Mesodermal cell (in vitro differentiated cells): ENCODE results near the gene HLCS.

Experiments
- H3K27ac ChIP-seq: 2 replicates; pipeline ENCODE4 v1.7.0; 2013; ENCODE audit warnings: mild to moderate bottlenecking, low read depth, low read length, moderate library complexity; ENCODE audit not compliant: severe bottlenecking
- H3K36me3 ChIP-seq: 2 replicates; pipeline ENCODE4 v1.7.1; 2013; ENCODE audit warnings: mild to moderate bottlenecking, low read length, moderate library complexity; ENCODE audit not compliant: control insufficient read depth, insufficient read depth
- H3K4me1 ChIP-seq: one replicate; pipeline ENCODE4 v1.7.1; 2013; ENCODE audit warnings: mild to moderate bottlenecking, low read length; ENCODE audit not compliant: insufficient read depth, control insufficient read depth, poor library complexity, severe bottlenecking
- H3K4me3 ChIP-seq: 2 replicates; pipeline ENCODE4 v1.7.0; 2013; ENCODE audit warnings: low read length, control low read depth, mild to moderate bottlenecking; ENCODE audit not compliant: insufficient read depth, poor library complexity, severe bottlenecking; ENCODE audit errors: extremely low read depth
- H3K9me3 ChIP-seq: 2 replicates; pipeline ENCODE4 v1.7.1; 2013; ENCODE audit warnings: mild to moderate bottlenecking, low read length, moderate library complexity; ENCODE audit not compliant: control insufficient read depth
- WGBS, 2 experiments: methylation state at CpG; one replicate each; pipeline ENCODE4 v1.1.5; 2013; ENCODE audit warnings: missing lambda C conversion rate in 2 of 2; ENCODE audit not compliant: insufficient coverage in 2 of 2; 5-methylcytosine and 5-hydroxymethylcytosine counted together

Gene HLCS

DNA sequence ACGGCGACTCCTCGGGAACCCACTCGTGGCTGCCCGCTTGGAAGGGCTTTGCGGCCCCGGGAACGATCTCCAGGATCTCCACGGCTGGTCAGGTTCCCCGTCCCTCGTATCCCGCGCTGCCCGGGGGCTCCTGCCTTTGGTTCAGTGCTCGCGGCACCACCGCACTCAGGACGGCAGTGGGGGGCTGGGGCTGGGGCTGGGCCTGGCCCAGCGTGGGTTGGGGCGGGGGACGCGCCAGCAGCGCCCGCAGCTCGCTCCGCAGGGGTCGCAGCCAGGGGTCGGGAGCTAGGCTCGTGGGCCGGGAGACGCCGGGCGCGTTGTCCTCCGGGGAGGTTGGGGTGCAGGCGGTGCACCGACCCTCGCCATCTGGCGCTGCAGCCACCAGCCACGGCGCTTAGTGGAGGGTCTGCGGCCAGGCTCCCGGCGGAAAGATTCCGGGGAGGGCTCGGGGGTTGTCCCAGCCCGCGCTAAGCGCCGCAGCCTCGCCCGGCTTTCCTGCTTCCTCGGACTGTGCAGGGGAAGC is 258.6 kb downstream of the HLCS start:
- H3K4me1 ChIP-seq: peaks cover 17% of the 10 kb centered on the region
- no peaks in the 10 kb centered on the region for H3K36me3 ChIP-seq
- H3K4me3 ChIP-seq: no peak overlapping the region
- WGBS, 2 experiments: 1% methylated on average over 40 of the region's 53 CpGs
- H3K27ac ChIP-seq: no peak overlapping the region
- no peaks in the 10 kb centered on the region for H3K9me3 ChIP-seq

DNA sequence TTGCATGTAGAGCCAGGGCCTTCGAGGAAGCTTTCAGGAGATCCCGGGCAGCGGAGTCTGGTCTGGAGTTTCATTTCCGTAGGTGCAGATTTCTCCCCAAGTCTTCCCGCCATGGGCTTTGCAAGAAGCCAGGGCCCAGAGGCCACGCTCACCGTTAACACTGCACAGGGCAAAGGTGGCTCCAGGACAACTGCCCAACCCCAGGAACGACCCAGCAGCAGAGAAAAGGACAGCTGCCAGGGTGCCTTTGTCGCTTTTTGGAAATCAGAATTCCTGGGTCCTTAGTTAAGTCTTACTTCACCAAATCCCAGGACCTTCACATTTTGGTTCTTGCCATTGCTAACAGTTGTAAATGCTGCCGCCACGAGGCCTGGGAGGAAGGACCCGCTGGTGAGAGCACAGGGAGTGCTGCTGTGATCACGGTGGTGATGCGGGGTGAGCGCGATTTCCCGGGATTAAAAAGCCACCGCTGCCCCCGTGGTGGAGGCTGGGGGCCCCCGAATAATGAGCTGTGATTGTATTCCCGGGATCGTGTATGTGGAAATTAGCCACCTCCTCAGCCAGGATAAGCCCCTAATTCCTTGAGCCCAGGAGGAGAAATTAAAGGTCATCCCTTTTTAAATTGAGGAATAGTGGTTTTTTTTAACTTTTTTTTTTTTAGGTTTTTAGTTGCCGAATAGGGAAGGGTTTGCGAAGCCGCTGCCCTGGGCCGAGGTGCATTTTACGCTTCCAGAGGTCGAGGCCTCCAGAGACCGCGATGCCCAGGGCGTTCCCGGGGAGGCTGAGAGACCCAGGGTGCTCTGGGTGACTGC is 259.3 kb downstream of the HLCS start:
- Histone ChIP-seq H3K9me3 (no peaks in the 10 kb centered on the region), H3K4me3 (no peak overlapping the region)
- 2 to 4% methylated on average over 27 to 30 of the region's 32 CpGs for WGBS, 2 experiments

GRCh38 chr21:36706482-36706852 is 260.0 kb downstream of the HLCS start:
- 0 to 13% methylated on average over 3 to 10 of the region's 13 CpGs for WGBS, 2 experiments
- H3K4me1 ChIP-seq: peaks cover 30% of the 10 kb centered on the region

More for the DNA sequence above, 259.3 kb downstream of the HLCS start:
- Histone ChIP-seq H3K36me3 (no peaks in the 10 kb centered on the region), H3K4me1 (peaks cover 23% of the 10 kb centered on the region), H3K27ac (no peak overlapping the region)

DNA sequence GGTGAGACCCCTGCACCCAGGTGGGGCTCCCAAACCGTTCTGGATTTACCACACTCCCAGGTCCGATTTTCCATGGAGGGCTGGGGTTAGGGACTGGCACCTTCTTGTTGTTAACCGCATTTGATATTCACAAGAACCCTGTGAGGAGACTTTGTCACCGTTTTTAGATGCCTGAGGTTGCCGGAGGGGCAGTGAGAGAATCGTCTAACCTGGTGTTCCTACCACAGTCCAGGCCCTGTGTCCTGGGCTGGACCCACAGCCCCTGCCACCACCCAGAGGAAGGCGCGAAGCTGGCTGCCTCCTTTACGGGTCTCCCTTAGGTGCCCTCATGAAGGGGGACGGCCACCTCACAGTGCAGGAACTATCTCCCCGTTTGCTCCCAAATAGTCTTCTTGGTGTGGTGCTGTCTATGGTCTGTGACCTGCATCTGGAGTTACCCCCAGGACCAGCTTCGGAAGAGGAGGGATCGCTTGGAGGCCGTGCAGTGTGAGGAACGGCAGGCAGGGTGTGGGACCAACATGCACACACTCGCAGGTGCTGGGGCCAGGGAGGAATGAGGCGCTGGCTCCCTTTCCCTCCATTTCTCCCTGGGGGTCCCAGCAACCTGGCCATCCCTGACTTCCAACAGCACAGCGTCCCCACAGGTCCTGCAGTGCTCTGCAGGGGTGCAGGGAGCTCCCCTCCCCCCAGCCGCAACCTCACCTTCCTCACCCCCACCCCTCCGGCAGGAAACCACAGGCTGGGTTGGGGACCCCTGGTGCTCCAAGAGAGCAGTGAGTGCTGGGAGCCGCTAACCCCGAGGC is 260.6 kb downstream of the HLCS start:
- Histone ChIP-seq H3K9me3 (no peaks in the 10 kb centered on the region), H3K4me1 (peaks cover 34% of the 10 kb centered on the region), H3K27ac (no peak overlapping the region), H3K36me3 (no peaks in the 10 kb centered on the region), H3K4me3 (no peak overlapping the region)
- WGBS, 2 experiments: 7 to 11% methylated on average over 17 to 18 of the region's 22 CpGs

More at GRCh38 chr21:36706482-36706852, 260.0 kb downstream of the HLCS start:
- no peak overlapping the region for H3K27ac ChIP-seq
- H3K36me3 ChIP-seq: no peaks in the 10 kb centered on the region
- H3K9me3 ChIP-seq: no peaks in the 10 kb centered on the region
- H3K4me3 ChIP-seq: no peak overlapping the region

GRCh38 chr21:36704958-36705678 is 261.4 kb downstream of the HLCS start:
- 5 to 7% methylated on average over 16 to 30 of the region's 39 CpGs for WGBS, 2 experiments
- no peaks in the 10 kb centered on the region for H3K36me3 ChIP-seq
- H3K4me3 ChIP-seq: no peak overlapping the region
- H3K27ac ChIP-seq: no peak overlapping the region
- H3K4me1 ChIP-seq: peaks cover 37% of the 10 kb centered on the region
- no peaks in the 10 kb centered on the region for H3K9me3 ChIP-seq

GRCh38 chr21:36704281-36704957 is 262.1 kb downstream of the HLCS start:
- Histone ChIP-seq H3K4me3 (no peak overlapping the region), H3K36me3 (no peaks in the 10 kb centered on the region), H3K4me1 (peaks cover 40% of the 10 kb centered on the region), H3K27ac (no peak overlapping the region), H3K9me3 (no peaks in the 10 kb centered on the region)
- 1 to 5% methylated on average over 30 to 39 of the region's 49 CpGs for WGBS, 2 experiments

DNA sequence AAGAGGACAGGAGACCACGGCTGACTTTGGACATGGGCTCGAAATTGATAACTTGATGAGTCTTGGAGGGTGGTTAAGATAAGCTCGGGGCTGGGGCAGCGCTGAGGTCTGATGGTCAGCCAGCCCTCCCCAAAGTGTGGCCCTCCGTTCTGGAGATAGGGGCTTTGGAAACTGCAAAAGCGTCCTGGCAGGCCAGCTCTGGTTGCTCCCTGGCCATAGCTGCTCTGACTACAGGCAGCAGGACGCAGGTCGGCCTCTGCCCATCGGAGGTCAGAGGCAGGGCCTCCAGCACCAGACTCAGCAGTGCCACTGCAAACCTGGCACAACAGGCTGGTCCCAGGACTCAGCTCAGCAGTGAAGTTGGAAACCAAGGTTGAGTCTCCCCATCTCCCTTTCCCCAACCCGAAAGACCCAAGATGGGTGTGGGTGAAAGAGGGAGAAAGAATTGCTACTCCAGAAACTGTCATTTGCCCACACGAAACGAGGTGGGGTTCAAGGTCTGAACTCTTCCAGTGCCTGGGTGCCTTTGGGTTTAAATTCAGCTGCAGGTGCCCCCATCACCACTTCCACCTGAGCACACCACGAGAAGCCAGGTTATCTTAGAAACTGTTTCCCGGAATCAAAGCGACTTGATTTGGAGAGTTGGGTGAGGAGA is 262.7 kb downstream of the HLCS start:
- no peaks in the 10 kb centered on the region for H3K9me3 ChIP-seq
- H3K36me3 ChIP-seq: no peaks in the 10 kb centered on the region
- H3K4me1 ChIP-seq: peaks cover 40% of the 10 kb centered on the region
- 13 to 22% methylated on average over 7 to 8 of the region's 15 CpGs for WGBS, 2 experiments
- no peak overlapping the region for H3K27ac ChIP-seq
- no peak overlapping the region for H3K4me3 ChIP-seq

DNA sequence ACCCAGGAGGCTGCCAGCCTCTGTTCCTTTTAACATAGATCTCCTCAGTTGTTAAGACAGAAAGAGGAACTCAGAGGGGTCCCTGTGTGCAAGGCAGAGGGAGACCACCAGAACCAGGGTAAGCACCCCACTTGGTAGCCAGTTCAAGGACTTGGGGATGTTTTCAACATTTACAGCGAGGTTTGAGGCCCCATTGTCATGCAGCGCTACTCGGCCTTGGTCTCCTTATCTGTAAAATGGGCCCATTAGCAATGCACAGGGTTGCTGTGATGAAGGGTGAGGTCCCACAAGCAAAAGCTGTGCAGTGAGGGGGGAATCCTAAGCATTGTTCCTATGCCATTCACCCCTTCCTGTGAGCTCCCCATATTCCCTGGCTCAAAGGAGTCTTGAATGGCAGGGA is 263.3 kb downstream of the HLCS start:
- H3K4me3 ChIP-seq: no peak overlapping the region
- H3K36me3 ChIP-seq: no peaks in the 10 kb centered on the region
- no peaks in the 10 kb centered on the region for H3K9me3 ChIP-seq
- peaks cover 40% of the 10 kb centered on the region for H3K4me1 ChIP-seq
- WGBS, 2 experiments: 25 to 60% methylated on average over 1 to 3 of the region's 3 CpGs
- H3K27ac ChIP-seq: no peak overlapping the region

GRCh38 chr21:36702622-36702968 is 263.9 kb downstream of the HLCS start:
- WGBS, 2 experiments: 3 to 20% methylated on average over 5 of the region's 6 CpGs
- Histone ChIP-seq H3K9me3 (no peaks in the 10 kb centered on the region), H3K4me3 (no peak overlapping the region), H3K4me1 (peaks cover 40% of the 10 kb centered on the region), H3K27ac (no peak overlapping the region), H3K36me3 (no peaks in the 10 kb centered on the region)
